Esophagus squamous epithelium (tissue), 4 donors: ENCODE data around the gene MAD1L1.

Experiments
- CTCF ChIP-seq, 6 experiments: fragments of 450-650 bp in 4 of 6; fragments of 200-600 bp in 2 of 6; sonication (generic) in 2 of 6; IDR thresholded peaks; one replicate each; pipeline ENCODE4 v1.5.1; 2016 to 2019; ENCODE audit warnings: antibody characterized with exemption in 6 of 6, mild to moderate bottlenecking in 4 of 6, moderate library complexity in 4 of 6
- POLR2A ChIP-seq, 4 donors: fragments of 450-650 bp; IDR thresholded peaks; one replicate each; pipeline ENCODE4 v1.6.1; 2017; ENCODE audit warnings: antibody characterized with exemption in 4 of 4, mild to moderate bottlenecking in 4 of 4, moderate library complexity in 3 of 4

GRCh38 chr7:1954366-1955004 lies 278.3 kb downstream of the MAD1L1 start:
- no peak for TF ChIP-seq CTCF (IDR thresholded peaks at IDR 0.05)
- TF ChIP-seq POLR2A (IDR thresholded peaks at IDR 0.05): no peak
